Measurements from ENCODE around the gene GKN1. TPM values are rescaled to one million over a fixed set of nuclear protein-coding genes. Genes with fewer than 3 reads are reported as not detected.

The GKN1 gene
- total and polyA plus RNA-seq, 4 donors: 2.3 to 5.1 TPM; not detected in 2

DNA sequence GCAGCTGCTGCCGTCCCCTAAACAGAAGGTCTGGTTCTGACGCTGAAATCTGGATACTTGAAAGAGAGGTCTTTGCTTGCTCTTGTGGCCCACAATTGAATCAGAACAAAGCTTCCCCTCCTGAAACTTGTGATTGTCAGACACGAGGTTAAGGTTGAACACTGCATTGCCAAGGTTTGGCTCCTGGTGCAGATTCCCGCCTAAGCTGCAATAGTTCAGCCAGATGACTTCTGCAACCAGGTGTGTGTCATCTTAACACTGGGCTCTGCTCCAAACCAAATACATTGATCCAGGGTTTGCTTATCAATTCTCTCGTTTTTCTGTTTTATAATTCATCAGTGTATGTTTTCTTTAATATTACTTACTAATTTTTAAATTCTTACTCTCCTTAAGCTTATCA, 14.6 kb downstream of the GKN1 start:
- DNase-seq: no peak
- 57 to 59% methylated on average over 5 of the region's 5 CpGs for WGBS, 2 donors
- no peak overlapping the region for H3K4me3 ChIP-seq (ENCODE audit: low read length in 2 of 2)
- no peaks in the 10 kb centered on the region for H3K36me3 ChIP-seq (ENCODE audit: control insufficient read depth in 1 of 2, insufficient read depth in 2 of 2, low read length in 1 of 2)
- H3K27ac ChIP-seq (ENCODE audit: low read depth in 1 of 2, low read length in 2 of 2): no peak overlapping the region
- H3K27me3 ChIP-seq (ENCODE audit: control insufficient read depth in 1 of 2, insufficient read depth in 2 of 2, low read length in 1 of 2): no peaks in the 10 kb centered on the region
- ATAC-seq (ENCODE audit: low FRiP score): no peak
- intact Hi-C loops (cut with DNase I): no loop called here
- H3K9me3 ChIP-seq (ENCODE audit: control insufficient read depth, low read length): no peaks in the 10 kb centered on the region
- H3K4me1 ChIP-seq (ENCODE audit: control insufficient read depth in 1 of 2, insufficient read depth in 2 of 2, low read length in 2 of 2): no peaks in the 10 kb centered on the region

DNA sequence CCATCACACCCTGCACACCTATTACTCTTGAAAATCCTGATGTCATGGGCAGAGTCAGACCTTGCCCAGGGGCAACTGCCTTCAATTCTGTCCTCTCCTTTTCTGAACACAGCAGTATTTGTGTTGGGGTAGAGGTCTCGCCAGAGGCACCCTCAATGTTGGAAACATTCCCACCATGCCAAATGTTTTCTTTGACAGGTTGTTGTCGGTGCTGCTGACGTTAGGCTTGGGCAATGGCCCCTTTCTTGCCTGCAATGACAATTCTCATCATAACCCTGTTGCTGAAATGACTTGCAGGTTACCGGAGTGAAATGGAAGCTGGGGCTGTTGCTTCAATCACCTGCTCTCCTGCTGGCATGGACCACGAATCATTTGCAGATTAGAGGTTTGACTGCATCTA, 17.9 kb downstream of the GKN1 start:
- WGBS, 2 donors: 91 to 93% methylated on average over 5 of the region's 5 CpGs

DNA sequence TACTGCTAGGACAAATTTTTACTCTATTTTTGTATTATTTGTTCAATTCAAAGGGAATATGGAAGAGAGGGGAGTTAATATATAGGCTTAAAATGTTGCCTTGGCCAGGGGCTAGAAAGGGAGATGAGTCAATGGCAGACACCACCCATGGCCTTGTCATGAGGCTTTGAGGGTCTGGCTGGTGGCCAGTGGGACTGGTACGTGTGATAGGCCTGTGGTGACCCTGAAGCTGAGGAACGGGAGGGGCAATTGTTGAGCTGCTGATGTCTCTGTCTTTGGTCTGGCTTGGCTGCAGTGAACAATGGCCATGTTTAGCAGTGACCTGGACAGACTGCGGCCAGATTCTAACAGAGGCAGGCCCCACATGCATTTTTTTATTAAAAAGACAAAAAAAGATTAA, 18.5 kb downstream of the GKN1 start:
- DNase-seq: no peak
- H3K27ac ChIP-seq (ENCODE audit: low read depth in 1 of 2, low read length in 2 of 2): no peak overlapping the region
- H3K36me3 ChIP-seq (ENCODE audit: control insufficient read depth in 1 of 2, insufficient read depth in 2 of 2, low read length in 1 of 2): no peaks in the 10 kb centered on the region
- H3K4me3 ChIP-seq (ENCODE audit: low read length in 2 of 2): no peak overlapping the region
- no peak for ATAC-seq (ENCODE audit: low FRiP score)
- intact Hi-C loops (cut with DNase I): no loop called here
- H3K27me3 ChIP-seq (ENCODE audit: control insufficient read depth in 1 of 2, insufficient read depth in 2 of 2, low read length in 1 of 2): no peaks in the 10 kb centered on the region
- no peaks in the 10 kb centered on the region for H3K4me1 ChIP-seq (ENCODE audit: control insufficient read depth in 1 of 2, insufficient read depth in 2 of 2, low read length in 2 of 2)
- H3K9me3 ChIP-seq (ENCODE audit: control insufficient read depth, low read length): no peaks in the 10 kb centered on the region
- WGBS, 2 donors: 79 to 80% methylated on average over 3 of the region's 3 CpGs

More for the DNA sequence above, 17.9 kb downstream of the GKN1 start:
- H3K4me1 ChIP-seq (ENCODE audit: control insufficient read depth in 1 of 2, insufficient read depth in 2 of 2, low read length in 2 of 2): no peaks in the 10 kb centered on the region
- H3K9me3 ChIP-seq (ENCODE audit: control insufficient read depth, low read length): no peaks in the 10 kb centered on the region
- ATAC-seq (ENCODE audit: low FRiP score): no peak
- intact Hi-C loops (cut with DNase I): no loop called here
- H3K36me3 ChIP-seq (ENCODE audit: control insufficient read depth in 1 of 2, insufficient read depth in 2 of 2, low read length in 1 of 2): no peaks in the 10 kb centered on the region
- H3K4me3 ChIP-seq (ENCODE audit: low read length in 2 of 2): no peak overlapping the region
- no peak overlapping the region for H3K27ac ChIP-seq (ENCODE audit: low read depth in 1 of 2, low read length in 2 of 2)
- no peaks in the 10 kb centered on the region for H3K27me3 ChIP-seq (ENCODE audit: control insufficient read depth in 1 of 2, insufficient read depth in 2 of 2, low read length in 1 of 2)
- no peak for DNase-seq

DNA sequence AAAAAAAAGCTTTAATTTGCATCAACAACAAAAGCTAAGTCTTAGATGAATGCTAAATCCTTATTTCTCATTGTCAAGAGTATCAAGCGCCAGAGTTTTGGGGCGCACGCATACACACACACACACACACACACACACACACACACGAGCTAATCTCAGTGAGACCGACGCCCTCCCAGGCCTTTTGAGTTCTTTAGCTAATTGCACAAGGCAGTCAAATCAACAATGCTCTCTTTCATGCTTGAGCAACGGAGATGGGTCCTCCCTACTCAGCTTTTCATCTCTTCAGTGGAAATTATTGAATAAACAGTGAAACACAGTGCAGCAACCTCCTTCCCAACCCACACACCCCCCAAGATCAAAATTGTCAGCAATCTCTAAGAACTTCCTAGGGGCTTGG, 19.2 kb downstream of the GKN1 start:
- H3K36me3 ChIP-seq (ENCODE audit: control insufficient read depth in 1 of 2, insufficient read depth in 2 of 2, low read length in 1 of 2): no peaks in the 10 kb centered on the region
- DNase-seq (no peak), ATAC-seq (ENCODE audit: low FRiP score) (no peak)
- H3K4me3 ChIP-seq (ENCODE audit: low read length in 2 of 2): no peak overlapping the region
- H3K9me3 ChIP-seq (ENCODE audit: control insufficient read depth, low read length): no peaks in the 10 kb centered on the region
- H3K27me3 ChIP-seq (ENCODE audit: control insufficient read depth in 1 of 2, insufficient read depth in 2 of 2, low read length in 1 of 2): no peaks in the 10 kb centered on the region
- 93 to 97% methylated on average over 7 of the region's 7 CpGs for WGBS, 2 donors
- no peak overlapping the region for H3K27ac ChIP-seq (ENCODE audit: low read depth in 1 of 2, low read length in 2 of 2)
- intact Hi-C loops (cut with DNase I): no loop called here
- H3K4me1 ChIP-seq (ENCODE audit: control insufficient read depth in 1 of 2, insufficient read depth in 2 of 2, low read length in 2 of 2): no peaks in the 10 kb centered on the region

DNA sequence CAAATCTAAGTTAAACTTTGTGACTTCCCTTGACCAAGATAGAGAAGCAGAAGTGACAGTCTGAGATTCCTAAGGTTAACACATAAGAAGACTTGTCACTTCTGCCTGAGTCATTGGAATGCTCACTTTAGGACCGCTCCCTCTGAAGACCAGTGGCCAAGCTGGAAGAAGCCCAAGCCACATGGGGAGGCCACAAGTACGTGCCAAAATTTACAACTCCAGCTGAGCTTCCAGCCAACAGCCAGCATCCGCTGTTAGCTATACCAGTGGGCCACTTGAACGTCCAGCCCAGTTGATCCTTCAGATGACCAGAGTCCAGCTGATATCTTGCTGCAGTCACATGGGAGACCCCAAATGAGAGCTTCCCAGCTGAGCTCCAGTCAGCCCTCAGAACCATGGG, 20.4 kb downstream of the GKN1 start:
- H3K9me3 ChIP-seq (ENCODE audit: control insufficient read depth, low read length): no peaks in the 10 kb centered on the region
- DNase-seq (peak; percentile 78 to 81), ATAC-seq (ENCODE audit: low FRiP score) (peak; percentile 60)
- WGBS, 2 donors: 8 to 9% methylated on average over 4 of the region's 4 CpGs
- no peaks in the 10 kb centered on the region for H3K27me3 ChIP-seq (ENCODE audit: control insufficient read depth in 1 of 2, insufficient read depth in 2 of 2, low read length in 1 of 2)
- intact Hi-C loops (cut with DNase I): no loop called here
- no peak overlapping the region for H3K27ac ChIP-seq (ENCODE audit: low read depth in 1 of 2, low read length in 2 of 2)
- no peaks in the 10 kb centered on the region for H3K36me3 ChIP-seq (ENCODE audit: control insufficient read depth in 1 of 2, insufficient read depth in 2 of 2, low read length in 1 of 2)
- H3K4me3 ChIP-seq (ENCODE audit: low read length in 2 of 2): no peak overlapping the region
- H3K4me1 ChIP-seq (ENCODE audit: control insufficient read depth in 1 of 2, insufficient read depth in 2 of 2, low read length in 2 of 2): no peaks in the 10 kb centered on the region

DNA sequence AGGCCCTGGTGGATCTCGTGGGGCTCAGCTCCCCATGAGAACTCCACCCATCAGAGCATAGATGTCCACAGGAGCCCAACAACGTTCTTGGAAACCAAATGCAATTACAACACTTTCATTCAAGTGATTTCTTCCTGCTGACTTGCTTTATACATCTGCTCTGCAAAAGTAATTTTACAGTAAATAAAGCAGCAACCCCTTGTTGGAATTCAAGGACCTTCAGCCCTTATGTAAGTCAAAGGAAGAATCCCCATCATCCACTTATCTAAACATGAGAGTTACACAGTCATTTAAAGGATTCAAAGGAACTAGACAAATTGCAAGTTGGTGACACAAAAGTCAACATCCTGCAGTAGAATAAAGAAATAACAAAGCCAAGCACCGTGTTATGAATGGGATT, 21.5 kb downstream of the GKN1 start:
- Histone ChIP-seq H3K9me3 (ENCODE audit: control insufficient read depth, low read length) (no peaks in the 10 kb centered on the region), H3K27ac (ENCODE audit: low read depth in 1 of 2, low read length in 2 of 2) (no peak overlapping the region), H3K4me3 (ENCODE audit: low read length in 2 of 2) (no peak overlapping the region), H3K36me3 (ENCODE audit: control insufficient read depth in 1 of 2, insufficient read depth in 2 of 2, low read length in 1 of 2) (no peaks in the 10 kb centered on the region), H3K27me3 (ENCODE audit: control insufficient read depth in 1 of 2, insufficient read depth in 2 of 2, low read length in 1 of 2) (no peaks in the 10 kb centered on the region), H3K4me1 (ENCODE audit: control insufficient read depth in 1 of 2, insufficient read depth in 2 of 2, low read length in 2 of 2) (no peaks in the 10 kb centered on the region)
- intact Hi-C loops (cut with DNase I): no loop called here
- no peak for DNase-seq
- 37 to 50% methylated on average over 3 of the region's 3 CpGs for WGBS, 2 donors
- ATAC-seq (ENCODE audit: low FRiP score): no peak

DNA sequence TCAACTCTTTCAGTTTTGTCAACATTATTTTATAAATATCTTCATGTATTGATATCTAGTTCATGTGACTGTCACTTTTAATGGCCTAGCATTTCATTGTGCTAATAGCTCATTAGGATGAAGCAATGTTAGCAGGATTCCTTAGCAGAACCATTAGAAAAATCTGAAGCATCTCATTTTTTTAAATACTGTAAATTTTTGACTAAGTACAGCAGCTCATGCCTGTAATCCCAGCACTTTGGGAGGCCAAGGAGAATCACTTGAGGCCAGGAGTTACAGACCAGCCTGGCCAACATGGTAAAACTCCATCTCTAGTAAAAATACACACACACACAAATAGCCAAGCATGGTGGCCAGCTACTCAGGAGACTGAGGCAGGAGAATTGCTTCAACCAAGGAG, 23.0 kb downstream of the GKN1 start:
- Histone ChIP-seq H3K27ac (ENCODE audit: low read depth in 1 of 2, low read length in 2 of 2) (no peak overlapping the region), H3K9me3 (ENCODE audit: control insufficient read depth, low read length) (no peaks in the 10 kb centered on the region), H3K4me1 (ENCODE audit: control insufficient read depth in 1 of 2, insufficient read depth in 2 of 2, low read length in 2 of 2) (no peaks in the 10 kb centered on the region), H3K4me3 (ENCODE audit: low read length in 2 of 2) (no peak overlapping the region), H3K36me3 (ENCODE audit: control insufficient read depth in 1 of 2, insufficient read depth in 2 of 2, low read length in 1 of 2) (no peaks in the 10 kb centered on the region), H3K27me3 (ENCODE audit: control insufficient read depth in 1 of 2, insufficient read depth in 2 of 2, low read length in 1 of 2) (no peaks in the 10 kb centered on the region)
- DNase-seq (no peak), ATAC-seq (ENCODE audit: low FRiP score) (no peak)
- intact Hi-C loops (cut with DNase I): no loop called here

DNA sequence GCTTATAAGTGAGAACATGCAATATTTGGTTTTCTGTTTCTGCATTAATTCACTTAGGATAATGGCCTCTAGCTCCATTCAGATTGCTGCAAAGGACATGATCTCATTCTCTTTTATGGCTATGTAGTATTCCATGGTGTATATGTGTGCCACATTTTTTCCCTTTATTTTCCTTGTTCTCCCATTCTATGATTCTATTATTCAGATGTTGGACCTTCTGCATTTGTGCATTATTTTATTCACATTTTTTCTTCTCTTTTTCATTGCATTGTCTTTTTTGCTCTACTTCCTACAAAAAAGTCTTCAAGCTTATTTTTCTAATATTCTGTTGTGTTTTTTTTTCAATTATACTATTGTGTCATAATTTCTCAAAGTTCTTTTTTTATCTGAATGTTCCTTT, 27.4 kb downstream of the GKN1 start:
- Histone ChIP-seq H3K27ac (ENCODE audit: low read depth in 1 of 2, low read length in 2 of 2) (no peak overlapping the region), H3K4me3 (ENCODE audit: low read length in 2 of 2) (no peak overlapping the region), H3K36me3 (ENCODE audit: control insufficient read depth in 1 of 2, insufficient read depth in 2 of 2, low read length in 1 of 2) (no peaks in the 10 kb centered on the region), H3K27me3 (ENCODE audit: control insufficient read depth in 1 of 2, insufficient read depth in 2 of 2, low read length in 1 of 2) (no peaks in the 10 kb centered on the region), H3K9me3 (ENCODE audit: control insufficient read depth, low read length) (no peaks in the 10 kb centered on the region), H3K4me1 (ENCODE audit: control insufficient read depth in 1 of 2, insufficient read depth in 2 of 2, low read length in 2 of 2) (peaks cover 0 to 3% of the 10 kb centered on the region in 2 donors)
- no peak for ATAC-seq (ENCODE audit: low FRiP score)
- intact Hi-C loops (cut with DNase I): no loop called here
- no peak for DNase-seq

DNA sequence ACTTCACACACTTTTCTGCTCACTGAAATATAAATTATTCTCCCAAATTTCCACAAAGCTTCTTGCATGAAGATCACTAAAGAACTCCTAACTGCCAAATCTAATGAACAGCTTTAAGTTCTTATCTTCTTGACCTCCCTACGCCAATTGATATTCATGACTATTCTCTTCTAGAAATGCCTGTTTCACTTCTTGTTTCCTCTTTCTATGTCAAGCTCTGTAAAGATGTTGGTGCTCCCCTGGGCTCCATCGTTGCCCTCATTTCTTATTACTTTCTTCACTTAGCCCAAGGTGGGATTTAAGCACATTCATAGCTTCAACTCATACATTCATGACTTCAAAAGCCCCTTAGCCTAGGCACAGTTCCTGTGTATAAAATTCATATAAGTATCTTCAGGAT, 29.3 kb downstream of the GKN1 start:
- H3K27me3 ChIP-seq (ENCODE audit: control insufficient read depth in 1 of 2, insufficient read depth in 2 of 2, low read length in 1 of 2): no peaks in the 10 kb centered on the region
- ATAC-seq (ENCODE audit: low FRiP score) (no peak), DNase-seq (no peak)
- H3K27ac ChIP-seq (ENCODE audit: low read depth in 1 of 2, low read length in 2 of 2): no peak overlapping the region
- 95 to 98% methylated on average over 2 of the region's 2 CpGs for WGBS, 2 donors
- no peaks in the 10 kb centered on the region for H3K36me3 ChIP-seq (ENCODE audit: control insufficient read depth in 1 of 2, insufficient read depth in 2 of 2, low read length in 1 of 2)
- intact Hi-C loops (cut with DNase I): no loop called here
- peaks cover 0 to 3% of the 10 kb centered on the region in 2 donors for H3K4me1 ChIP-seq (ENCODE audit: control insufficient read depth in 1 of 2, insufficient read depth in 2 of 2, low read length in 2 of 2)
- no peaks in the 10 kb centered on the region for H3K9me3 ChIP-seq (ENCODE audit: control insufficient read depth, low read length)
- H3K4me3 ChIP-seq (ENCODE audit: low read length in 2 of 2): no peak overlapping the region

Measured in aorta (tissue), 5 donors.